Memory B cell (primary cell): ENCODE results near the gene PRLR.
"Not testable (repeated sequence)": the region's sequence is repeated elsewhere in the genome, so short reads cannot be mapped to it uniquely, and the experiment has no call there.

Experiments used
- ATAC-seq: fragments of 150-1000 bp; cut with Tn5 transposase; 2 replicates; pipeline ENCODE4 v1.10.0; 2021; ENCODE audit warnings: low read depth, mild to moderate bottlenecking, moderate library complexity
- DNase-seq, 2 donors: peaks; one replicate each; pipeline ENCODE4 v3.0.0; 2022; ENCODE audit warnings: low spot score in 2 of 2
- H3K27ac Mint-ChIP-seq: one replicate; pipeline ENCODE4 v1.8.0; 2022; ENCODE audit warnings: mild to moderate bottlenecking, moderate library complexity, mixed read lengths
- H3K27me3 Mint-ChIP-seq: one replicate; pipeline ENCODE4 v1.8.0; 2022; ENCODE audit warnings: mixed read lengths
- H3K36me3 Mint-ChIP-seq: one replicate; pipeline ENCODE4 v1.8.0; 2022; ENCODE audit warnings: mild to moderate bottlenecking, mixed read lengths
- H3K4me1 Mint-ChIP-seq: one replicate; pipeline ENCODE4 v1.8.0; 2022; ENCODE audit warnings: mixed read lengths
- H3K4me3 Mint-ChIP-seq: one replicate; pipeline ENCODE4 v1.8.0; 2022; ENCODE audit warnings: mild to moderate bottlenecking, moderate library complexity, mixed read lengths
- H3K9me3 Mint-ChIP-seq: one replicate; pipeline ENCODE4 v1.8.0; 2022; ENCODE audit warnings: mixed read lengths

PRLR gene

DNA sequence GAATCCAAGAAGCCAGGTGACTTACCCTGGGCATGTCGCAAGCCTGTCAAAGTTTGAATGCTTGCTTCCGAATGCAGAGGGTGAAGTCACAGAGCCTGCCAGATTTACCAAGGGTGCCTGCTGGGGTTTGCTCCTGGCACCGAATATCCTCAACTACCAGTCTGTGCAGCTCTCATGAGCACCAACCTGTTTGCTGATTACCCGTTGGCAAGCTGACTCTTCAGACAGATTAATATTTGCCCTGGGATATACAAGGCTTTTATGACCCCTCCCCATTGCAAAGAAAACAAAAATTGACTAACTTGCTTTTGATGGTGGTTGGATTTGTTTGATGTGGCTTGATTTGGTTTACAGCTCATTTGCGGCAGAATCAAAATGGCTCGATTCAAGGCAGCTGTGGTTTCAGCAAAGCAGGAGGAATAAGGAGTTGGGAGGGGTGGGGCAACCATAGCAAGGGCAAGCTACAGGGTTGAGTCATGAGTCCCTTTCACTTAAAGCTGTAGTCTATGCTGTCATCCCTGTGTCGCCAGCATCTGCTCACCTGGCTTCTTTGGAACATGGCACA lies 100.3 kb downstream of the PRLR start:
- Mint-ChIP-seq H3K27me3 (peaks cover 7% of the 10 kb centered on the region), H3K4me3 (no peak overlapping the region)
- ATAC-seq = no peak

GRCh38 chr5:35129276-35129675 lies 101.0 kb downstream of the PRLR start:
- Mint-ChIP-seq H3K27me3 (peaks cover 7% of the 10 kb centered on the region), H3K4me1 (no peaks in the 10 kb centered on the region), H3K4me3 (no peak overlapping the region), H3K27ac (no peak overlapping the region), H3K9me3 (peaks cover 2% of the 10 kb centered on the region), H3K36me3 (no peaks in the 10 kb centered on the region)
- ATAC-seq (no peak), DNase-seq (no peak)

More for the DNA sequence above, 100.3 kb downstream of the PRLR start:
- H3K36me3 Mint-ChIP-seq = no peaks in the 10 kb centered on the region
- H3K4me1 Mint-ChIP-seq = no peaks in the 10 kb centered on the region
- no peak overlapping the region for H3K27ac Mint-ChIP-seq
- H3K9me3 Mint-ChIP-seq = peaks cover 2% of the 10 kb centered on the region
- DNase-seq = no peak

DNA sequence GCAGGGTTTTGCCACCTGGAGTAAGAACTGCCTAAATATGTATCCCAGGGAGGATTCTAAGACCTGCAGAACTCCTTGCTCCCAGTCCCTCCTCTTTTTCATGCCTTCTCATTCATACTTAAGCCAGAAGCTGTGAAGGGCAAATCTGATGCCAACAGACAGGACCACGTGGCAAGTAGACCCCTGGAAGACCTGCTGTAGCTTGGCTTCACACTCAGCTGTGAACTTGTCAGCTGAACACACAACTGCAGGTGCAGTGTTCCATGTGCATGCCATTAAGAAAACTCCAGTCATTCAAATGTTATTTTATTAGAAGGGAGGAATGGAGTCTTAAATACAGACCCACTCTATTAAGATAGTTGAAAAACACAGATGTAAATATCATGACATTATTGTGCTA lies 103.3 kb downstream of the PRLR start:
- no peak for ATAC-seq
- DNase-seq = no peak
- Mint-ChIP-seq H3K9me3 (peaks cover 2% of the 10 kb centered on the region), H3K27me3 (peaks cover 7% of the 10 kb centered on the region), H3K4me1 (no peaks in the 10 kb centered on the region), H3K4me3 (no peak overlapping the region), H3K36me3 (no peaks in the 10 kb centered on the region), H3K27ac (no peak overlapping the region)

DNA sequence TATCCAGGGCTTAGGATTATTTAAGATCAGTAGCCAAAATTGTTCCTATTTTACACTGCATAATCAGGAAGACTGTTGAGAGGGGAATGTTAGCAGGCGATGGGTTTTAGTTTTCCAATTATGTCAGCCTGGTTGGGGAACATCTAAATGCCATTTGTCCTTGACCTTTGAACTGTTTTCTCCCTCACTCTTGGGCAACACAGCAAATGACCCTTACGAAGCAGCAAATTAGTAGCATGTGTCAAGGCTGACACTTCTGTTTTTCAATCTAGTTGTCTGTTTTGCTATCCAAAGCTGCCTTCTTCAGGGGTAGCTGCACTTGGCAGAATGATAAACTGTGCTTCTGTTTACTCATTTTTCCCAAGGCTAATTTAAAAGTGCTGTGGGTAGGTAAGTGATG lies 104.5 kb downstream of the PRLR start:
- Mint-ChIP-seq H3K4me3 (no peak overlapping the region), H3K4me1 (no peaks in the 10 kb centered on the region), H3K27me3 (peaks cover 7% of the 10 kb centered on the region), H3K36me3 (no peaks in the 10 kb centered on the region), H3K9me3 (peaks cover 2% of the 10 kb centered on the region), H3K27ac (no peak overlapping the region)
- ATAC-seq (no peak), DNase-seq (no peak)

GRCh38 chr5:35124932-35125331 lies 105.4 kb downstream of the PRLR start:
- no peak for DNase-seq
- Mint-ChIP-seq H3K9me3 (no peaks in the 10 kb centered on the region), H3K27me3 (peaks cover 3% of the 10 kb centered on the region), H3K4me1 (no peaks in the 10 kb centered on the region), H3K36me3 (no peaks in the 10 kb centered on the region), H3K4me3 (no peak overlapping the region), H3K27ac (no peak overlapping the region)
- no peak for ATAC-seq

DNA sequence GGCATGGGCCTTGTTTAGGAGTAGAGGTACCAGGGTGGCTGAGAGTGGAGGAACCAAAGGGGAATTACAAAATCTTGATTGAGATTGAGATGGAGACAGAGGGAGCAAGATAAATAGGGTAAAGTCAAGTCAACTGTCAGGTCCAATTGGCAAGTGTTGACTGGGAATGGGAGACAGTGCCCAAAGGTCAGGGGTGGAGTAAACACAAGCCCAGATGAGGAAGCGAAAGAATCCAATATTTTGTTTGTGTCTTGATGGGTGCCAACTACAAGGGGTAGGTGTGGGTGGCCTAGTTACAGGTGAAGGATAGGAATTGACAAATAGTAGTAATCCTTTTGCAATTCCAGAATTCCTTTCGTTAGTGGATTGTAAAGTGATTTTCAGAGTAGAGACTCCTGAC lies 107.5 kb downstream of the PRLR start:
- peaks cover 3% of the 10 kb centered on the region for H3K27me3 Mint-ChIP-seq
- no peak for ATAC-seq
- no peaks in the 10 kb centered on the region for H3K36me3 Mint-ChIP-seq
- H3K4me1 Mint-ChIP-seq = no peaks in the 10 kb centered on the region
- H3K27ac Mint-ChIP-seq = no peak overlapping the region
- H3K9me3 Mint-ChIP-seq = no peaks in the 10 kb centered on the region
- DNase-seq = no peak
- no peak overlapping the region for H3K4me3 Mint-ChIP-seq

- Mint-ChIP-seq H3K4me3 (no peak overlapping the region), H3K27ac (no peak overlapping the region), H3K4me1 (no peaks in the 10 kb centered on the region), H3K36me3 (no peaks in the 10 kb centered on the region), H3K27me3 (no peaks in the 10 kb centered on the region), H3K9me3 (no peaks in the 10 kb centered on the region)
- no peak for DNase-seq
- ATAC-seq = no peak
Measured at GRCh38 chr5:35120715-35121114, 109.6 kb downstream of the PRLR start.

DNA sequence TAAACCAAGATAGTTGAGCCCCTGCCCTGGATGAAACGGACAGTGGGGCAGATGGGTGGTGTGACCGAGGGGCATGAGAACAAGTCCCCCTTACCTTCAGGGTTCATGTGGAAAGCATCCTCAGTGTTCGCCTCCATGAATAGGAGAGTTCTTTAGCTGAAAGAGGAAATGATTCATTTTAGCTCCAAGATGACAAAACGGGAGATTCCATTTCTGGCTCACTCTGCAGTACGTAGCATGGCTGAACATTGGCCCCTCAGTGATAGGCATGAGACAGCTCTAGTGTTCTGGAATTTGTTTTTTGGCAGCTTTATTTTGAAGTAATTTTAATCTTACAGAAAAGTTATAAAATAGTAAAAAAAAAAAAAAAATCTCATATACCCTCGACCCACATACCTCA lies 112.3 kb downstream of the PRLR start:
- no peaks in the 10 kb centered on the region for H3K4me1 Mint-ChIP-seq
- H3K36me3 Mint-ChIP-seq = no peaks in the 10 kb centered on the region
- peaks cover 2% of the 10 kb centered on the region for H3K27me3 Mint-ChIP-seq
- DNase-seq = no peak
- no peak overlapping the region for H3K4me3 Mint-ChIP-seq
- ATAC-seq = peak; percentile 44
- no peak overlapping the region for H3K27ac Mint-ChIP-seq
- peaks cover 2% of the 10 kb centered on the region for H3K9me3 Mint-ChIP-seq

DNA sequence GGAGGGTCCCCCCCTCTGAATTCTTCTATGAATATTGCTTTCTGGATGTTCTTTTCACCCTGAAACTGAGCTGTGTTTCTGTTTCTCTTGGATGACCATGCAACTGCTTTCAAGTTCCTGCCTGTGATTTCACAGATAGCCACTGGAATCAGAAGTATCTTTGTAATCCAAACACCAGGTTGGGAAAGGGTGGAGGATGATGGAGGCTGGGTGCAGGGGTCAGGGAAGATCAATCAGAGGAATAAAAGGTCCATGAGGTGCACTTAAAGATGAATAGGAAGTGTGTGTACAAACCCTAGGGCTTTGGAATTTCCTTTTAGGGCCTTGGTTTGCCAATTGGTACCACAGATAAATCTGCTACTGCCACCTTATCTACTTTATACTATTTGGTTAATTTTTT lies 114.4 kb downstream of the PRLR start:
- Mint-ChIP-seq H3K27me3 (peaks cover 2% of the 10 kb centered on the region), H3K4me1 (no peaks in the 10 kb centered on the region), H3K36me3 (no peaks in the 10 kb centered on the region), H3K4me3 (no peak overlapping the region), H3K9me3 (peaks cover 2% of the 10 kb centered on the region), H3K27ac (no peak overlapping the region)
- no peak for ATAC-seq
- DNase-seq = no peak

GRCh38 chr5:35114698-35115097 lies 115.6 kb downstream of the PRLR start:
- H3K9me3 Mint-ChIP-seq = peaks cover 2% of the 10 kb centered on the region
- H3K36me3 Mint-ChIP-seq = no peaks in the 10 kb centered on the region
- no peak overlapping the region for H3K4me3 Mint-ChIP-seq
- H3K27ac Mint-ChIP-seq = no peak overlapping the region
- no peak for ATAC-seq
- no peaks in the 10 kb centered on the region for H3K4me1 Mint-ChIP-seq
- no peak for DNase-seq
- H3K27me3 Mint-ChIP-seq = peaks cover 2% of the 10 kb centered on the region

GRCh38 chr5:35112300-35112699 lies 118.0 kb downstream of the PRLR start:
- H3K9me3 Mint-ChIP-seq = peaks cover 4% of the 10 kb centered on the region
- H3K36me3 Mint-ChIP-seq = no peaks in the 10 kb centered on the region
- H3K4me3 Mint-ChIP-seq = no peak overlapping the region
- H3K27ac Mint-ChIP-seq = no peak overlapping the region
- ATAC-seq (no peak), DNase-seq (no peak)
- H3K27me3 Mint-ChIP-seq = peaks cover 2% of the 10 kb centered on the region
- no peaks in the 10 kb centered on the region for H3K4me1 Mint-ChIP-seq

DNA sequence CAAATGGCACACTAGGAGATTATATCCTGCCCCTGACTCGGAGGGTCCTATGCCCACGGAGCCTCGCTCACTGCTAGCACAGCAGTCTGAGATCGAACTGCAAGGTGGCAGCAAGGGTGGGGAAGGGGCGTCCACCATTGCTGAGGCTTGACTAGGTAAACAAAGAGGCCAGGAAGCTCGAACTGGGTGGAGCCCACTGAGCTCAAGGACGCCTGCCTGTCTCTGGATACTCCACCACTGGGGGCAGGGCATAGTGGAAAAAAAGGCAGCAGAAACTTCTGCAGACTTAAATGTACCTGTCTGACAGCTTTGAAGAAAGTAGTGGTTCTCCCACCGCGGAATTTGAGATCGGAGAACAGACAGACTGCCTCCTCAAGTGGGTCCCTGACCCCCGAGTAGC lies 125.7 kb downstream of the PRLR start:
- DNase-seq, H3K4me3 Mint-ChIP-seq, H3K36me3 Mint-ChIP-seq, H3K4me1 Mint-ChIP-seq, H3K9me3 Mint-ChIP-seq, ATAC-seq, H3K27ac Mint-ChIP-seq: not testable (repeated sequence)
- H3K27me3 Mint-ChIP-seq = peaks cover 12% of the 10 kb centered on the region

- no peak for DNase-seq
- H3K27ac Mint-ChIP-seq = no peak overlapping the region
- H3K27me3 Mint-ChIP-seq = peaks cover 12% of the 10 kb centered on the region
- ATAC-seq = no peak
- no peak overlapping the region for H3K4me3 Mint-ChIP-seq
- H3K4me1 Mint-ChIP-seq = no peaks in the 10 kb centered on the region
- no peaks in the 10 kb centered on the region for H3K36me3 Mint-ChIP-seq
- H3K9me3 Mint-ChIP-seq = peaks cover 1% of the 10 kb centered on the region
Measured at GRCh38 chr5:35103637-35104299, 126.5 kb downstream of the PRLR start.

DNA sequence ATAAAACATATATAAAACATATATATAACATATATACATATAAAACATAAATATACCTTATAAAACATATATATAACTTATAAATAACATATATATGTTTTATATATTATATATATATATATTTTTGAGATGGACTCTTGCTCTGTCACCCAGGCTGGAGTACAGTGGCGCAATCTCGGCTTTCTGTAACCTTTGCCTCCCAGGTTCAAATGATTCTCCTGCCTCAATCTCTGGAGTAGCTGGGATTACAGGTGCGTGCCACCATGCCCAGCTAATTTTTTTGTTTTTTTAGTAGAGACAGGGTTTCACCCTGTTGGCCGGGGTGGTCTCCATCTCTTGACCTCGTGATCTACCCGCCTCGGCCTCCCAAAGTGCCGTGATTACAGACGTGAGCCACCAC lies 128.6 kb downstream of the PRLR start:
- H3K4me1 Mint-ChIP-seq, DNase-seq, H3K27ac Mint-ChIP-seq, H3K9me3 Mint-ChIP-seq, H3K4me3 Mint-ChIP-seq, ATAC-seq, H3K36me3 Mint-ChIP-seq: not testable (repeated sequence)
- H3K27me3 Mint-ChIP-seq = peaks cover 14% of the 10 kb centered on the region

DNA sequence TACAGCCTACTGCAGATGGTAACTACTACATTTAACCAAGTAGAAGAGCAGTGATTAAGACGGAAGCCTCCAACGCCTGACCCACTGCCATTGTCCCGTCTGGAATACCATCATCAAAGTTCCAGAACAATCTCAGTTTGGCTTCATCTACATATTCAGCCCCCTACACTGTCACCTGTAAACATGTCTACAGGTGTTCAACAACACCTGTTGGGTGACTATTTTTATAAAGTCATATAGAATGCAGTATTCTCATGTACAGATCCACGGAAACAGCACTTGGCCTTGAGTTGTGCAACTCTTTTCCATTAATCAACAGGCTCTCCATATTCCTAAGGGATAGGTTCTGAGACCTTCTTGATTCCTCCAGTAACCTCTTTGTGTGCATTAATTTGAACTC lies 129.3 kb downstream of the PRLR start:
- Mint-ChIP-seq H3K27me3 (peaks cover 11% of the 10 kb centered on the region), H3K4me3 (no peak overlapping the region), H3K36me3 (no peaks in the 10 kb centered on the region), H3K9me3 (no peaks in the 10 kb centered on the region), H3K4me1 (no peaks in the 10 kb centered on the region), H3K27ac (no peak overlapping the region)
- no peak for ATAC-seq
- no peak for DNase-seq
